H1 (cell line): ENCODE measurements around the gene SELENOF. TPM values are rescaled to one million over a fixed set of nuclear protein-coding genes. Genes with fewer than 3 reads are reported as not detected.

Experiments used
- CTCF ChIA-PET: fragments of 300-600 bp; sonication (Branson Sonifier 250); formaldehyde crosslinking; loops from one replicate; lab custom pipeline; 2021; ENCODE audit not compliant: partially characterized antibody; lab: Charles Lee
- POLR2A ChIA-PET: fragments of 300-600 bp; sonication (Branson Sonifier 250); formaldehyde crosslinking; loops from one replicate; lab custom pipeline; 2021; ENCODE audit warnings: inconsistent platforms; ENCODE audit not compliant: partially characterized antibody; lab: Charles Lee
- DNase-seq, 2 experiments: peaks; one replicate each; pipeline versions ENCODE4 v3.0.0 to v3.0.0-alpha.2; 2010 to 2022; ENCODE audit warnings: low spot score in 2 of 2, low read depth in 1 of 2, mixed read lengths in 1 of 2
- FAIRE-seq: peaks from 2 replicates; lab custom pipeline; 2011; peaks lifted over from hg19 to GRCh38; lab: Jason Lieb, UNC
- H2AFZ ChIP-seq: 2 replicates; pipeline ENCODE4 v1.8.1; 2012; ENCODE audit warnings: low read length, inconsistent platforms
- H2AK5ac ChIP-seq: 2 replicates; pipeline ENCODE4 v1.6.1; 2013; ENCODE audit warnings: low read depth, low read length
- H2BK120ac ChIP-seq: replicated peaks from 2 replicates; pipeline ENCODE3; 2013; ENCODE audit warnings: low read depth, low read length, inconsistent platforms
- H2BK12ac ChIP-seq: 2 replicates; pipeline ENCODE4 v1.6.1; 2013; ENCODE audit warnings: low read depth, low read length
- H2BK15ac ChIP-seq: 2 replicates; pipeline ENCODE4 v1.6.1; 2013; ENCODE audit warnings: low read length
- H2BK20ac ChIP-seq: 2 replicates; pipeline ENCODE4 v1.6.1; 2013; ENCODE audit warnings: low read length
- H2BK5ac ChIP-seq: 2 replicates; pipeline ENCODE4 v1.6.1; 2013; ENCODE audit warnings: low read depth, low read length
- H3K14ac ChIP-seq: 2 replicates; pipeline ENCODE4 v1.6.1; 2013; ENCODE audit warnings: inconsistent platforms; ENCODE audit not compliant: insufficient read length
- H3K18ac ChIP-seq: 2 replicates; pipeline ENCODE4 v1.6.1; 2013; ENCODE audit warnings: low read length; ENCODE audit errors: extremely low read depth
- H3K23ac ChIP-seq: 2 replicates; pipeline ENCODE4 v1.6.1; 2013; ENCODE audit warnings: inconsistent platforms; ENCODE audit not compliant: insufficient read length
- H3K23me2 ChIP-seq: 2 replicates; pipeline ENCODE4 v1.6.1; 2013; ENCODE audit warnings: low read depth, low read length
- H3K27ac ChIP-seq: 2 replicates; pipeline ENCODE4 v1.6.1; 2011; ENCODE audit warnings: low read depth, low read length, inconsistent platforms
- H3K27me3 ChIP-seq, 4 experiments: replicated peaks in 1 of 4; 1 replicate in 1 of 4; 2 replicates in 3 of 4; pipeline versions ENCODE4 v1.6.1 to v1.8.1; 2011 to 2013; ENCODE audit warnings: low read length in 3 of 4, mild to moderate bottlenecking in 3 of 4, inconsistent platforms in 2 of 4, mixed read lengths in 2 of 4, moderate library complexity in 1 of 4; ENCODE audit not compliant: control insufficient read depth in 3 of 4, insufficient read depth in 3 of 4; ENCODE audit errors: extremely low read depth in 1 of 4
- H3K36me3 ChIP-seq, 4 experiments: 2 replicates each; pipeline versions ENCODE4 v1.6.1 to v1.8.1; 2011 to 2013; ENCODE audit warnings: mild to moderate bottlenecking in 4 of 4, low read length in 3 of 4, moderate library complexity in 2 of 4, control low read depth in 1 of 4, inconsistent platforms in 1 of 4; ENCODE audit not compliant: insufficient read depth in 4 of 4, control insufficient read depth in 2 of 4
- H3K4ac ChIP-seq: replicated peaks from 2 replicates; pipeline ENCODE3; 2013; ENCODE audit warnings: low read length, low read depth, mixed read lengths, inconsistent platforms; ENCODE audit not compliant: insufficient read length
- H3K4me1 ChIP-seq, 4 experiments: replicated peaks in 1 of 4; 1 replicate in 1 of 4; 2 replicates in 3 of 4; pipeline versions ENCODE4 v1.6.1 to v1.8.1; 2011 to 2013; ENCODE audit warnings: low read length in 3 of 4, inconsistent platforms in 2 of 4, mixed read lengths in 1 of 4; ENCODE audit not compliant: insufficient read depth in 4 of 4, control insufficient read depth in 3 of 4
- H3K4me2 ChIP-seq, 2 experiments: 2 replicates each; pipeline versions ENCODE4 v1.6.1 to v1.8.1; 2011 to 2013; ENCODE audit warnings: low read depth in 2 of 2, low read length in 2 of 2, control low read depth in 1 of 2, inconsistent platforms in 1 of 2, mild to moderate bottlenecking in 1 of 2; ENCODE audit not compliant: insufficient read depth in 1 of 2
- H3K4me3 ChIP-seq, 4 experiments: fragments of 200-600, 300-600 bp in 1 of 4; sonication (generic), shearing (Covaris generic), sonication (Bioruptor Twin) in 1 of 4; 2 replicates each; pipeline versions ENCODE4 v1.5.1 to v1.8.1; 2011 to 2016; ENCODE audit warnings: low read length in 4 of 4, low read depth in 3 of 4, control low read depth in 2 of 4, inconsistent platforms in 2 of 4, mild to moderate bottlenecking in 2 of 4, mixed read lengths in 1 of 4, moderate library complexity in 1 of 4; ENCODE audit not compliant: insufficient read depth in 2 of 4; ENCODE audit errors: extremely low read depth in 1 of 4
- H3K56ac ChIP-seq: replicated peaks from 2 replicates; pipeline ENCODE3; 2013; ENCODE audit warnings: low read depth, mild to moderate bottlenecking, mixed read lengths, low read length, inconsistent platforms; ENCODE audit not compliant: insufficient read length
- H3K79me1 ChIP-seq: 2 replicates; pipeline ENCODE4 v1.6.1; 2013; ENCODE audit warnings: low read depth, low read length, control low read depth
- H3K79me2 ChIP-seq, 2 experiments: 2 replicates each; pipeline versions ENCODE4 v1.6.1 to v1.8.1; 2012 to 2013; ENCODE audit warnings: low read length in 2 of 2, mild to moderate bottlenecking in 2 of 2, inconsistent platforms in 1 of 2; ENCODE audit not compliant: insufficient read depth in 2 of 2, control insufficient read depth in 1 of 2
- H3K9ac ChIP-seq, 4 experiments: replicated peaks in 1 of 4; 1 replicate in 1 of 4; 2 replicates in 3 of 4; pipeline versions ENCODE4 v1.6.1 to v1.8.1; 2011 to 2013; ENCODE audit warnings: low read depth in 3 of 4, low read length in 3 of 4, control low read depth in 2 of 4, mild to moderate bottlenecking in 2 of 4, moderate library complexity in 2 of 4, inconsistent platforms in 1 of 4; ENCODE audit errors: extremely low read depth in 1 of 4
- H3K9me3 ChIP-seq, 2 experiments: 2 replicates each; pipeline versions ENCODE4 v1.6.1 to v1.8.1; 2012 to 2013; ENCODE audit warnings: mild to moderate bottlenecking in 2 of 2, moderate library complexity in 2 of 2, control low read depth in 1 of 2, inconsistent platforms in 1 of 2, low read depth in 1 of 2, low read length in 1 of 2, mixed read lengths in 1 of 2; ENCODE audit not compliant: insufficient read depth in 2 of 2
- H4K20me1 ChIP-seq, 2 experiments: replicated peaks in 1 of 2; 2 replicates each; pipeline versions ENCODE3 to v1.8.1; 2011 to 2013; ENCODE audit warnings: inconsistent platforms in 2 of 2, low read length in 2 of 2, mild to moderate bottlenecking in 1 of 2; ENCODE audit not compliant: insufficient read depth in 2 of 2, control insufficient read depth in 1 of 2
- H4K5ac ChIP-seq: 2 replicates; pipeline ENCODE4 v1.6.1; 2013; ENCODE audit warnings: low read length, low read depth, mixed read lengths, inconsistent platforms; ENCODE audit not compliant: insufficient read length
- H4K8ac ChIP-seq: 2 replicates; pipeline ENCODE4 v1.8.0; 2013; ENCODE audit warnings: mild to moderate bottlenecking, moderate library complexity, low read length, inconsistent platforms; ENCODE audit not compliant: insufficient read depth; ENCODE audit errors: extremely low read depth
- H4K91ac ChIP-seq: replicated peaks from 2 replicates; pipeline ENCODE3; 2013; ENCODE audit warnings: low read length, mixed read lengths, inconsistent platforms; ENCODE audit not compliant: insufficient read length
- ASH2L ChIP-seq: fragments of 200-600, 300-600 bp; sonication (generic); IDR thresholded peaks from one replicate; pipeline ENCODE4 v1.7.1; 2017; ENCODE audit warnings: low read length
- CBX5 ChIP-seq: fragments of 300-800, 300-1000 bp; sonication (generic); IDR thresholded peaks from 2 replicates; pipeline ENCODE4 v1.7.1; 2016; ENCODE audit warnings: antibody characterized with exemption, low read length, low read depth
- GTF2F1 ChIP-seq: IDR thresholded peaks from 2 replicates; pipeline ENCODE4 v1.6.1; 2012; ENCODE audit warnings: low read depth, low read length, improper control_type of control experiment, borderline replicate concordance
- JUND ChIP-seq: IDR thresholded peaks from 2 replicates; pipeline ENCODE4 v1.6.1; 2011; ENCODE audit warnings: mild to moderate bottlenecking, improper control_type of control experiment, low read length
- KDM1A ChIP-seq: fragments of 200-600, 300-600 bp; sonication (generic); IDR thresholded peaks from 2 replicates; pipeline ENCODE4 v1.7.1; 2016; ENCODE audit warnings: mild to moderate bottlenecking, low read length, borderline replicate concordance
- KDM5A ChIP-seq: fragments of 200-600 bp; IDR thresholded peaks from 2 replicates; pipeline ENCODE4 v1.7.1; 2012; ENCODE audit warnings: mild to moderate bottlenecking, low read length, inconsistent platforms, mixed read lengths
- SUZ12 ChIP-seq: fragments of 200-600 bp; sonication (generic); IDR thresholded peaks from 2 replicates; pipeline ENCODE4 v1.6.1; 2012; ENCODE audit warnings: mild to moderate bottlenecking, inconsistent platforms, low read length, moderate library complexity, mixed read lengths
- TCF12 ChIP-seq: IDR thresholded peaks from 2 replicates; pipeline ENCODE4 v1.6.1; 2011; ENCODE audit warnings: low read depth, mild to moderate bottlenecking, low read length
- WGBS, 2 experiments: shearing (Covaris generic) in 1 of 2; methylation state at CpG; one replicate each; pipeline versions ENCODE4 v1.1.6 to v1.1.7; 2013 to 2015; ENCODE audit warnings: low lambda C conversion rate in 2 of 2, mixed read lengths in 2 of 2, inconsistent platforms in 1 of 2, low coverage in 1 of 2, missing lambda C conversion rate in 1 of 2; ENCODE audit not compliant: insufficient replicate concordance in 2 of 2, insufficient coverage in 1 of 2, insufficient read length in 1 of 2; ENCODE audit errors: extremely low coverage in 1 of 2, missing lambda C conversion rate in 1 of 2; 5-methylcytosine and 5-hydroxymethylcytosine counted together
- polyA plus RNA-seq, 7 experiments: library from polyadenylated mRNA; depleted of rRNA in 3 of 7; stranded (reverse) in 5 of 7; unstranded in 2 of 7; fragments of >200 nt in 5 of 7; fragments of 200-250 nt in 2 of 7; gene quantifications; 1 replicate in 5 of 7; 2 replicates in 1 of 7; 4 replicates in 1 of 7; pipeline versions ENCODE4 v1.2.1 to v1.2.3, GENCODE V29; 2011 to 2013; ENCODE audit warnings: missing spikeins in 2 of 7, mixed read lengths in 2 of 7
- total RNA-seq: library from RNA; stranded (reverse); fragmentation: NEBNext Ultra II Directional; extraction: Animal tissue kit (Norgen Biotek cat#: 25700); gene quantifications from 2 replicates; pipeline ENCODE4 v1.2.1, GENCODE V29; 2021
- TF ChIP-seq, protein P1 (sequence below): IDR thresholded peaks from 2 replicates; pipeline ENCODE4 v1.6.1; 2012; ENCODE audit warnings: inconsistent platforms

The SELENOF gene
- total and polyA plus RNA-seq, 2 of the 8 experiments (the other 6 are each of a cell fraction or from before 2014, with no cell fraction given): 70.7 to 163 TPM

DNA sequence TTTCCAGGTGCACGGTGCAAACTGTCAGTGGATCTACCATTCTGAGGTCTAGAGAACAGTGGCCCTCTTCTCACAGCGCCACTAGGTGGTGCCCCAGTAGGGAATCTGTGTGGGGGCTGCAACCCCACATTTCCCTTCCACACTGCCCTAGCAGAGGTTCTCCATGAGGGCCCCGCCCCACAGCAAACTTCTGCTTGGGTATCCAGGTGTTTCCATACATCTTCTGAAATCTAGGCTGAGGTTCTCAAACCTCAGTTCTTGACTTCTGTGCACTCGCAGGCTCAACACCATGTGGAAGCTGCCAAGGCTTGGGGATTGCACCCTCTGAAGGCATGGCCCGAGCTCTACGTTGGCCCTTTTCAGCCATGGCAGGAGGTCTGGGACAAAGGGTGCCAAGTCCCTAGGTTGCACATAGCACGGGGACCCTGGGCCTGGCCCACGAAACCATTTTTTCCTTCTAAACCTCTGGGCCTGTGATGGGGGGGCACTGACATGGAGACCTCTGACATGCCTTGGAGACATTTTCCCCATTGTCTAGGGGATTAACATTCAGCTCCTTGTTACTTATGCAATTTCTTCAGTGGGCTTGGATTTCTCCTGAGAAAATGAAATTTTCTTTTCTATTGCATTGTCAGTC, 10.5 kb upstream of the SELENOF start:
- H2BK5ac ChIP-seq: no peak overlapping the region
- no peak overlapping the region for H2BK15ac ChIP-seq
- H2BK20ac ChIP-seq: no peak overlapping the region
- no peak overlapping the region for H3K4ac ChIP-seq
- H2BK120ac ChIP-seq: no peak overlapping the region
- H3K23ac ChIP-seq: no peak overlapping the region
- H3K56ac ChIP-seq: no peak overlapping the region
- FAIRE-seq (no peak), DNase-seq (no peak)
- H4K5ac ChIP-seq: no peak overlapping the region
- H2AFZ ChIP-seq: no peak overlapping the region
- peaks cover 0 to 6% (median 2%) of the 10 kb centered on the region in 4 experiments; a peak in 2 of 8 replicates for H3K36me3 ChIP-seq
- 90% methylated on average over 8 of the region's 8 CpGs; no CpG with 5 or more reads in 1 of the 2 experiments for WGBS, 2 experiments
- H3K18ac ChIP-seq: no peak overlapping the region
- H3K14ac ChIP-seq: no peak overlapping the region
- H4K8ac ChIP-seq: no peak overlapping the region
- H2AK5ac ChIP-seq: no peak overlapping the region
- ChIA-PET POLR2A (interaction anchor here (2.1 kb wide), 1 partner anchor 9 kb away, joined by 11 read pairs; no protein-coding TSS in a partner anchor), CTCF (no interaction called here)
- no peaks in the 10 kb centered on the region for H3K23me2 ChIP-seq
- H3K9ac ChIP-seq: no peak overlapping the region
- peaks cover 13 to 99% of the 10 kb centered on the region in 2 experiments for H3K79me2 ChIP-seq
- H3K79me1 ChIP-seq: peaks cover 2% of the 10 kb centered on the region; the same call in 1 of the 2 replicates
- H2BK12ac ChIP-seq: no peak overlapping the region
- no peaks in the 10 kb centered on the region for H3K27me3 ChIP-seq
- H4K91ac ChIP-seq: no peak overlapping the region
- no peaks in the 10 kb centered on the region for H4K20me1 ChIP-seq
- no peak overlapping the region for H3K4me2 ChIP-seq
- H3K4me3 ChIP-seq: no peak overlapping the region
- no peaks in the 10 kb centered on the region for H3K4me1 ChIP-seq
- no peak overlapping the region for H3K27ac ChIP-seq
- H3K9me3 ChIP-seq: peaks cover 21 to 23% of the 10 kb centered on the region in 2 experiments
- TF ChIP-seq KDM5A (no peak), GTF2F1 (no peak), SUZ12 (no peak), KDM1A (no peak), TCF12 (no peak), CBX5 (no peak), JUND (no peak), ASH2L (no peak)
- TF ChIP-seq, protein P1, sequence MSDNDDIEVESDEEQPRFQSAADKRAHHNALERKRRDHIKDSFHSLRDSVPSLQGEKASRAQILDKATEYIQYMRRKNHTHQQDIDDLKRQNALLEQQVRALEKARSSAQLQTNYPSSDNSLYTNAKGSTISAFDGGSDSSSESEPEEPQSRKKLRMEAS: no peak
